Esophagus muscularis mucosa (tissue), 4 donors: ENCODE measurements around the gene IRF9. TPM values are rescaled to one million over a fixed set of nuclear protein-coding genes. Genes with fewer than 3 reads are reported as not detected.

ENCODE experiments used
- DNase-seq: peaks from one replicate; pipeline ENCODE4 v3.0.0-alpha.2; 2017; ENCODE audit errors: extremely low spot score
- H3K27ac ChIP-seq, 4 donors: fragments of 200-600 bp; sonication (generic); replicated peaks in 1 of 4; 1 replicate in 3 of 4; 2 replicates in 1 of 4; pipeline ENCODE4 v1.5.1; 2016 to 2019; ENCODE audit warnings: mild to moderate bottlenecking in 1 of 4
- H3K27me3 ChIP-seq, 4 donors: fragments of 200-600 bp; sonication (generic); one replicate each; pipeline versions ENCODE4 v1.5.1 to v1.6.0; 2016 to 2019
- H3K36me3 ChIP-seq, 4 donors: fragments of 200-600 bp; sonication (generic); one replicate each; pipeline ENCODE4 v1.5.1; 2016 to 2019
- H3K4me1 ChIP-seq, 4 donors: fragments of 200-600 bp; sonication (generic); one replicate each; pipeline ENCODE4 v1.5.1; 2016 to 2019
- H3K4me3 ChIP-seq, 4 donors: fragments of 200-600 bp; sonication (generic); 1 replicate in 2 of 4; 2 replicates in 2 of 4; pipeline ENCODE4 v1.5.1; 2016 to 2019; ENCODE audit warnings: mild to moderate bottlenecking in 4 of 4, moderate library complexity in 1 of 4
- H3K9me3 ChIP-seq, 4 donors: fragments of 200-600 bp; sonication (generic); 1 replicate in 3 of 4; 2 replicates in 1 of 4; pipeline ENCODE4 v1.5.1; 2016 to 2019
- EP300 ChIP-seq: sonication (generic); formaldehyde crosslinking; IDR thresholded peaks from one replicate; pipeline ENCODE4 v1.6.1; 2017; ENCODE audit warnings: antibody characterized with exemption
- POLR2A ChIP-seq: fragments of 450-650 bp; IDR thresholded peaks from one replicate; pipeline ENCODE4 v1.6.1; 2017; ENCODE audit warnings: antibody characterized with exemption, moderate library complexity, mild to moderate bottlenecking, low read depth
- POLR2AphosphoS5 ChIP-seq, 2 donors: sonication (generic); formaldehyde crosslinking; IDR thresholded peaks; one replicate each; pipeline ENCODE4 v1.6.1; 2017; ENCODE audit warnings: antibody characterized with exemption in 2 of 2
- WGBS: methylation state at CpG from one replicate; pipeline ENCODE4 v1.1.5; 2018; 5-methylcytosine and 5-hydroxymethylcytosine counted together
- intact Hi-C: fragments of 100-400 bp; cut with DNase I; formaldehyde crosslinking; loops from one replicate; pipeline ENCODE4 v1.15.1; 2023
- total RNA-seq, 4 donors: library from RNA; depleted of rRNA; stranded (reverse); fragments of >200 nt; gene quantifications; one replicate each; pipeline versions ENCODE4 v1.1.0 to v1.2.1, GENCODE V29; 2016
- TF ChIP-seq, protein P1 (sequence below), 3 experiments: fragments of 200-600 bp in 2 of 3; fragments of 450-650 bp in 1 of 3; sonication (generic) in 2 of 3; IDR thresholded peaks; one replicate each; pipeline ENCODE4 v1.5.1; 2017 to 2019; ENCODE audit warnings: antibody characterized with exemption in 3 of 3, mild to moderate bottlenecking in 2 of 3, moderate library complexity in 1 of 3

The IRF9 gene
- total RNA-seq, 4 donors from 2014 or later = 39.5 to 78.3 (median 63.2) TPM

GRCh38 chr14:24189460-24189859, 28.4 kb downstream of the IRF9 start:
- peak overlapping the region in 3 of 4 donors; percentile 35 to 89 (median 70) for H3K27ac ChIP-seq
- WGBS = 92% methylated on average over 9 of the region's 9 CpGs
- peaks cover 40 to 65% (median 58%) of the 10 kb centered on the region in 4 donors for H3K36me3 ChIP-seq
- no peak overlapping the region for H3K4me3 ChIP-seq
- H3K27me3 ChIP-seq = no peaks in the 10 kb centered on the region
- intact Hi-C loops = no loop called here
- no peaks in the 10 kb centered on the region for H3K9me3 ChIP-seq
- TF ChIP-seq POLR2A (no peak), EP300 (no peak), POLR2AphosphoS5 (IDR thresholded peaks at IDR 0.05) (no peak)
- TF ChIP-seq, protein P1, sequence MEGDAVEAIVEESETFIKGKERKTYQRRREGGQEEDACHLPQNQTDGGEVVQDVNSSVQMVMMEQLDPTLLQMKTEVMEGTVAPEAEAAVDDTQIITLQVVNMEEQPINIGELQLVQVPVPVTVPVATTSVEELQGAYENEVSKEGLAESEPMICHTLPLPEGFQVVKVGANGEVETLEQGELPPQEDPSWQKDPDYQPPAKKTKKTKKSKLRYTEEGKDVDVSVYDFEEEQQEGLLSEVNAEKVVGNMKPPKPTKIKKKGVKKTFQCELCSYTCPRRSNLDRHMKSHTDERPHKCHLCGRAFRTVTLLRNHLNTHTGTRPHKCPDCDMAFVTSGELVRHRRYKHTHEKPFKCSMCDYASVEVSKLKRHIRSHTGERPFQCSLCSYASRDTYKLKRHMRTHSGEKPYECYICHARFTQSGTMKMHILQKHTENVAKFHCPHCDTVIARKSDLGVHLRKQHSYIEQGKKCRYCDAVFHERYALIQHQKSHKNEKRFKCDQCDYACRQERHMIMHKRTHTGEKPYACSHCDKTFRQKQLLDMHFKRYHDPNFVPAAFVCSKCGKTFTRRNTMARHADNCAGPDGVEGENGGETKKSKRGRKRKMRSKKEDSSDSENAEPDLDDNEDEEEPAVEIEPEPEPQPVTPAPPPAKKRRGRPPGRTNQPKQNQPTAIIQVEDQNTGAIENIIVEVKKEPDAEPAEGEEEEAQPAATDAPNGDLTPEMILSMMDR (IDR thresholded peaks at IDR 0.05) = no peak
- DNase-seq = no peak
- peaks cover 22 to 51% (median 40%) of the 10 kb centered on the region in 4 donors for H3K4me1 ChIP-seq

DNA sequence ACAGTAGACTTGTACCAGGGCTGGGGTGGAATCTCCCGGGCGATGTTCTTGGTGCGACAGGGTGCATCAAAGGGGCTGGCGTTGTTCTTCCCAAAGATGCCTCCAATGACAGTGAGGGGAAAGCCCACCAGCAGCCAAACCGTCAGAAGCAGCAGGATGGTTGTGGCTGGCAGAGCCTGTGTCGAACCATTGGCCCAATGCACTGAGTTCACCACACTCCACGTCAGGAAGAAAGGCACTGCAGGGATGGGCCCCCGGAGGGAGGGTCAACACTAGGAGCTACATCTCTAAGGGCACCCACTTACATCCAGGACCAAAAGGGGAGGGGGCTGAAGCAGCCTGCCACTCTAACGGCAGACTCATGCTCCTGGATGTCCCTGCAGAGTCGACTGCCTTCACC, 29.4 kb downstream of the IRF9 start:
- Histone ChIP-seq H3K4me3 (no peak overlapping the region), H3K36me3 (peaks cover 32 to 56% (median 48%) of the 10 kb centered on the region in 4 donors), H3K27ac (no peak overlapping the region), H3K9me3 (no peaks in the 10 kb centered on the region), H3K4me1 (peaks cover 27 to 58% (median 46%) of the 10 kb centered on the region in 4 donors), H3K27me3 (no peaks in the 10 kb centered on the region)
- TF ChIP-seq POLR2AphosphoS5 (IDR thresholded peaks at IDR 0.05) (no peak), POLR2A (no peak), EP300 (no peak)
- TF ChIP-seq, protein P1 (IDR thresholded peaks at IDR 0.05) = no peak
- 93% methylated on average over 10 of the region's 10 CpGs for WGBS
- DNase-seq = no peak
- intact Hi-C loops = no loop called here

- WGBS = 95% methylated on average over 12 of the region's 15 CpGs
- H3K4me1 ChIP-seq = peaks cover 35 to 67% (median 53%) of the 10 kb centered on the region in 4 donors
These were observed 31.9 kb downstream of the IRF9 start for GRCh38 chr14:24192933-24193332.

GRCh38 chr14:24194186-24194872, 33.3 kb downstream of the IRF9 start:
- H3K9me3 ChIP-seq = no peaks in the 10 kb centered on the region
- peaks cover 33 to 66% (median 49%) of the 10 kb centered on the region in 4 donors for H3K4me1 ChIP-seq
- H3K27ac ChIP-seq = peak overlapping the region; percentile 95 to 98 (median 96)
- no peaks in the 10 kb centered on the region for H3K27me3 ChIP-seq
- no peak for DNase-seq
- H3K36me3 ChIP-seq = peaks cover 16 to 38% (median 34%) of the 10 kb centered on the region in 4 donors
- TF ChIP-seq, protein P1 (IDR thresholded peaks at IDR 0.05) = no peak
- no peak for TF ChIP-seq POLR2A
- no peak for TF ChIP-seq POLR2AphosphoS5 (IDR thresholded peaks at IDR 0.05)
- TF ChIP-seq EP300 = no peak
- intact Hi-C loops = loop anchor here (2.0 kb wide), 1 partner anchor 18 kb away; the partner anchor contains the start of gene CHMP4A
- 92% methylated on average over 4 of the region's 7 CpGs for WGBS
- peak overlapping the region; percentile 82 to 89 (median 84) for H3K4me3 ChIP-seq

More at GRCh38 chr14:24192933-24193332, 31.9 kb downstream of the IRF9 start:
- H3K27ac ChIP-seq = no peak overlapping the region
- peaks cover 16 to 39% (median 34%) of the 10 kb centered on the region in 4 donors for H3K36me3 ChIP-seq
- H3K4me3 ChIP-seq = no peak overlapping the region
- H3K9me3 ChIP-seq = no peaks in the 10 kb centered on the region
- DNase-seq = no peak
- intact Hi-C loops = no loop called here
- no peaks in the 10 kb centered on the region for H3K27me3 ChIP-seq
- TF ChIP-seq EP300 (no peak), POLR2A (no peak), POLR2AphosphoS5 (IDR thresholded peaks at IDR 0.05) (no peak)
- TF ChIP-seq, protein P1 (IDR thresholded peaks at IDR 0.05) = no peak
